Activated T-helper 2 cell treated with anti-CD3 and anti-CD28 coated beads, Interferon-gamma antibody, Interleukin-2, Interleukin-4, amounts not matched to agents 10 μg/mL and 5 μg/mL and 100 μg/mL, durations not matched to agents 14 hours and 24 hours and 36 hours (primary cell): ENCODE results near the gene KRT7. TPM values are rescaled to one million over a fixed set of nuclear protein-coding genes. Genes with fewer than 3 reads are reported as not detected.

Experiments used
- total RNA-seq: library from RNA; stranded (reverse); gene quantifications from 2 replicates; pipeline ENCODE4 v1.2.3, GENCODE V29; 2022

KRT7 gene
- total RNA-seq, 1 donor from 2014 or later: 4.2 TPM

Other genes with a start within 250 kb of the KRT7 start
- 6.0 and 6.1 TPM in 2 replicates for gene TAMALIN, start 226.3 kb upstream of the KRT7 start, total RNA-seq
- 134 and 139 TPM in 2 replicates for gene NR4A1, start 181.8 kb upstream of the KRT7 start, total RNA-seq
- 44.6 and 45.9 TPM in 2 replicates for gene ATG101, start 163.3 kb upstream of the KRT7 start, total RNA-seq
- 0.14 and 0.16 TPM in 2 replicates for gene SMIM41, start 153.5 kb upstream of the KRT7 start, total RNA-seq
- gene KRT80, start 41.2 kb upstream of the KRT7 start, total RNA-seq: not detected in 2 replicates
- 0.28 and 0.34 TPM in 2 replicates for gene KRT86, start 41.4 kb downstream of the KRT7 start, total RNA-seq
- not detected in 2 replicates for gene KRT81, start 58.3 kb downstream of the KRT7 start, total RNA-seq
- not detected in 2 replicates for gene KRT83, start 88.2 kb downstream of the KRT7 start, total RNA-seq
- gene KRT85, start 134.2 kb downstream of the KRT7 start, total RNA-seq: not detected in 2 replicates
- not detected in 2 replicates for gene KRT84, start 152.4 kb downstream of the KRT7 start, total RNA-seq
- not detected in 2 replicates for gene KRT82, start 173.1 kb downstream of the KRT7 start, total RNA-seq
- not detected in 2 replicates for gene KRT75, start 201.1 kb downstream of the KRT7 start, total RNA-seq
- not detected in 2 replicates for gene KRT6B, start 218.9 kb downstream of the KRT7 start, total RNA-seq
- gene KRT6C, start 240.6 kb downstream of the KRT7 start, total RNA-seq: not detected in 2 replicates